ENCODE results near the gene TMEM89. TPM values are rescaled to one million over a fixed set of nuclear protein-coding genes. Genes with fewer than 3 reads are reported as not detected.

TMEM89 gene
- total RNA-seq, 1 experiment from 2014 or later: 0.74 TPM

DNA sequence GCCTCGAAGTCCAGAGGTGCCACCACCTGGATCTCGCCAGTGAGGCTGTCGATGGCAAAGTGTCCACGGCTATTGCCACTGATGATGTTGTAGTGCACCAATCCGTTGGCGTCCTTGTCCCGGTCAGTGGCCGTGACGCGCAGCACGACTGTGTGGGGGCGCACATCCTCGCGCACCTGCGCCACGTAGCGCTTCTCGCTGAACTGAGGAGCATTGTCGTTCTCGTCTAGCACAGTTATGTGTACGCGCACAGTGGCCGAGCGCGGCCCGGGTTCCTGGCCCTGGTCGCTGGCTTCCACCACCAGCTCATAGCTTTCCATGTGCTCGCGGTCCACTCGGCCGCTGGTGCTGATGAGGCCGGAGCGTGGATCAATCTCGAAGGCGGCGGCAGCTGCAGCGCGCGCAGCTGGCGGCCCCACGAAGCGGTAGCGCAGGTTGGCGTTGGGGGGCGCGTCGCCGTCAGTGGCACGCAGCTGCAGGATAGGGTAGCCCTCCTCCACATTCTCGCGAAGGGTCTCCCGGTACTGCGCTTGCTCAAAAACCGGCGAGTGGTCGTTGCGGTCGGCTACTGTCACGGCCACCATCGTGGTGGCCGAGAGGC lies 39.3 kb upstream of the TMEM89 start:
- WGBS (ENCODE audit: extremely low coverage, insufficient read length, low lambda C conversion rate): no CpG with 5 or more reads among the region's 61 CpGs
- Mint-ChIP-seq H3K36me3 (ENCODE audit: insufficient read depth in 1 of 3, low read depth in 3 of 3) (peaks cover 23 to 37% (median 30%) of the 10 kb centered on the region in 3 experiments), H3K27ac (no peak overlapping the region), H3K27me3 (ENCODE audit: low read depth) (peaks cover 4% of the 10 kb centered on the region; the same call in 1 of the 2 replicates), H3K9me3 (peaks cover 2 to 3% of the 10 kb centered on the region in 2 experiments; a peak in 2 of 5 replicates), H3K4me1 (peaks cover 16 to 25% of the 10 kb centered on the region in 2 experiments), H3K4me3 (peak overlapping the region; percentile 14 to 84; a peak in 2 of 5 replicates)
- Histone ChIP-seq H3K23me2 (ENCODE audit: insufficient read length, low read depth, low read length, poor library complexity, severe bottlenecking) (peaks cover 18% of the 10 kb centered on the region), H4K5ac (ENCODE audit: insufficient read length, low read depth, low read length) (no peak overlapping the region), H2BK15ac (ENCODE audit: low read depth, low read length) (no peak overlapping the region), H3K14ac (ENCODE audit: insufficient read depth, low read length) (no peak overlapping the region), H4K8ac (replicated peaks; ENCODE audit: insufficient read length, low read depth, low read length) (no peak overlapping the region), H3K4me1 (ENCODE audit: insufficient read depth, low read length) (no peaks in the 10 kb centered on the region), H2AK5ac (ENCODE audit: insufficient read length, low read length) (no peak overlapping the region), H2BK5ac (ENCODE audit: insufficient read length, low read length) (no peak overlapping the region), H4K20me1 (ENCODE audit: control insufficient read depth, insufficient read depth, insufficient read length) (no peaks in the 10 kb centered on the region), H3K79me2 (ENCODE audit: insufficient read depth, low read length) (no peaks in the 10 kb centered on the region), H2AFZ (ENCODE audit: low read length) (no peak overlapping the region), H3K9me3 (ENCODE audit: control insufficient read depth, low read depth, low read length) (no peaks in the 10 kb centered on the region), H3K9ac (ENCODE audit: extremely low read depth, insufficient read length, low read length) (no peak overlapping the region), H3K79me1 (ENCODE audit: insufficient read depth, low read depth, low read length, poor library complexity, severe bottlenecking) (no peaks in the 10 kb centered on the region), H3K56ac (ENCODE audit: insufficient read length, low read depth, low read length) (no peak overlapping the region), H3K4me2 (ENCODE audit: insufficient read depth, insufficient read length, low read length) (peak overlapping the region; percentile 63), H3K27ac (ENCODE audit: insufficient read length, low read depth, low read length) (no peak overlapping the region), H3K18ac (ENCODE audit: insufficient read length, low read depth, low read length) (no peak overlapping the region), H3K4ac (ENCODE audit: low read depth, low read length) (no peak overlapping the region), H3T11ph (ENCODE audit: low read length) (no peak overlapping the region), H2BK120ac (ENCODE audit: low read depth, low read length, poor library complexity, severe bottlenecking) (no peak overlapping the region), H3K23ac (ENCODE audit: insufficient read length, low read depth, low read length) (no peak overlapping the region), H2BK12ac (ENCODE audit: insufficient read length, low read depth, low read length) (no peak overlapping the region), H2BK20ac (ENCODE audit: low read depth, low read length, poor library complexity, severe bottlenecking) (no peak overlapping the region), H4K91ac (ENCODE audit: insufficient read length, low read depth, low read length) (no peak overlapping the region), H3K27me3 (ENCODE audit: insufficient read depth, low read length) (no peaks in the 10 kb centered on the region)
- DNase-seq: no peak
- TF ChIP-seq, protein P1, sequence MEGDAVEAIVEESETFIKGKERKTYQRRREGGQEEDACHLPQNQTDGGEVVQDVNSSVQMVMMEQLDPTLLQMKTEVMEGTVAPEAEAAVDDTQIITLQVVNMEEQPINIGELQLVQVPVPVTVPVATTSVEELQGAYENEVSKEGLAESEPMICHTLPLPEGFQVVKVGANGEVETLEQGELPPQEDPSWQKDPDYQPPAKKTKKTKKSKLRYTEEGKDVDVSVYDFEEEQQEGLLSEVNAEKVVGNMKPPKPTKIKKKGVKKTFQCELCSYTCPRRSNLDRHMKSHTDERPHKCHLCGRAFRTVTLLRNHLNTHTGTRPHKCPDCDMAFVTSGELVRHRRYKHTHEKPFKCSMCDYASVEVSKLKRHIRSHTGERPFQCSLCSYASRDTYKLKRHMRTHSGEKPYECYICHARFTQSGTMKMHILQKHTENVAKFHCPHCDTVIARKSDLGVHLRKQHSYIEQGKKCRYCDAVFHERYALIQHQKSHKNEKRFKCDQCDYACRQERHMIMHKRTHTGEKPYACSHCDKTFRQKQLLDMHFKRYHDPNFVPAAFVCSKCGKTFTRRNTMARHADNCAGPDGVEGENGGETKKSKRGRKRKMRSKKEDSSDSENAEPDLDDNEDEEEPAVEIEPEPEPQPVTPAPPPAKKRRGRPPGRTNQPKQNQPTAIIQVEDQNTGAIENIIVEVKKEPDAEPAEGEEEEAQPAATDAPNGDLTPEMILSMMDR (conservative IDR thresholded peaks at IDR 0.05): no peak

All from H9 (cell line).